GM23338 (cell line): ENCODE measurements around the gene PLA2R1. TPM values are rescaled to one million over a fixed set of nuclear protein-coding genes. Genes with fewer than 3 reads are reported as not detected.

ENCODE experiments used
- ATAC-seq: fragments of 200-7000 bp; cut with Tn5 transposase; 3 replicates; pipeline ENCODE4 v1.9.1; 2020
- DNase-seq: peaks from one replicate; pipeline ENCODE4 v3.0.0-alpha.2; 2015; ENCODE audit warnings: low spot score
- H2AFZ ChIP-seq: fragments of 200-600 bp; sonication (generic); 2 replicates; pipeline ENCODE4 v1.8.0; 2016; ENCODE audit warnings: antibody characterized with exemption, mild to moderate bottlenecking, moderate library complexity
- H3F3A ChIP-seq: fragments of 200-600 bp; sonication (generic); replicated peaks from 2 replicates; pipeline ENCODE4 v1.8.0; 2017; ENCODE audit warnings: antibody characterized with exemption, mixed run types, low read depth
- H3K27ac ChIP-seq: fragments of 200-600 bp; sonication (generic); 2 replicates; pipeline ENCODE4 v1.6.1; 2016; ENCODE audit warnings: low read depth
- H3K27me3 ChIP-seq: fragments of 200-600 bp; sonication (generic); 2 replicates; pipeline ENCODE4 v1.8.0; 2016; ENCODE audit warnings: mild to moderate bottlenecking, mixed run types, moderate library complexity; ENCODE audit not compliant: insufficient read depth
- H3K36me3 ChIP-seq: fragments of 200-600 bp; sonication (generic); 2 replicates; pipeline ENCODE4 v1.8.0; 2016; ENCODE audit warnings: mild to moderate bottlenecking; ENCODE audit not compliant: insufficient read depth
- H3K4me1 ChIP-seq: fragments of 200-600 bp; sonication (generic); 2 replicates; pipeline ENCODE4 v1.8.0; 2016; ENCODE audit warnings: mild to moderate bottlenecking, moderate library complexity; ENCODE audit not compliant: insufficient read depth
- H3K4me2 ChIP-seq: fragments of 200-600 bp; sonication (generic); 2 replicates; pipeline ENCODE4 v1.7.1; 2017; ENCODE audit warnings: mixed run types
- H3K4me3 ChIP-seq: fragments of 200-600 bp; sonication (generic); 2 replicates; pipeline ENCODE4 v1.6.1; 2016; ENCODE audit warnings: mixed run types
- H3K79me2 ChIP-seq: fragments of 200-600 bp; sonication (generic); replicated peaks from 2 replicates; pipeline ENCODE4 v1.8.0; 2017; ENCODE audit warnings: mild to moderate bottlenecking; ENCODE audit not compliant: insufficient read depth
- H3K9me2 ChIP-seq: fragments of 200-600 bp; sonication (generic); 2 replicates; pipeline ENCODE4 v1.8.0; 2017; ENCODE audit not compliant: insufficient read depth
- H4K20me1 ChIP-seq: fragments of 200-600 bp; sonication (generic); replicated peaks from 2 replicates; pipeline ENCODE4 v1.8.0; 2017; ENCODE audit warnings: mild to moderate bottlenecking; ENCODE audit not compliant: insufficient read depth
- H3K27ac Mint-ChIP-seq: 2 replicates; pipeline ENCODE4 v1.8.0; 2020; ENCODE audit warnings: inconsistent platforms, mild to moderate bottlenecking, moderate library complexity, mixed read lengths
- H3K27me3 Mint-ChIP-seq: 3 replicates; pipeline ENCODE4 v1.8.0; 2022; ENCODE audit warnings: low read depth, mild to moderate bottlenecking, moderate library complexity, mixed read lengths, inconsistent platforms; ENCODE audit not compliant: insufficient read depth, poor library complexity
- H3K36me3 Mint-ChIP-seq: 3 replicates; pipeline ENCODE4 v1.8.0; 2021; ENCODE audit warnings: low read depth, mild to moderate bottlenecking, inconsistent platforms, moderate library complexity, mixed read lengths
- H3K4me1 Mint-ChIP-seq: 3 replicates; pipeline ENCODE4 v1.8.0; 2020; ENCODE audit warnings: mild to moderate bottlenecking, inconsistent platforms, mixed read lengths
- H3K4me3 Mint-ChIP-seq: 3 replicates; pipeline ENCODE4 v1.8.0; 2021; ENCODE audit warnings: moderate library complexity, mild to moderate bottlenecking, inconsistent platforms, mixed read lengths
- H3K9me3 Mint-ChIP-seq: 3 replicates; pipeline ENCODE4 v1.8.0; 2020; ENCODE audit warnings: moderate library complexity, mild to moderate bottlenecking, inconsistent platforms, mixed read lengths
- CREB1 ChIP-seq: fragments of 250-450 bp; sonication (Bioruptor Pico); IDR thresholded peaks from 2 replicates; pipeline ENCODE4 v1.5.0; 2020; ENCODE audit warnings: low read depth, mild to moderate bottlenecking, moderate library complexity
- EZH2 ChIP-seq: fragments of 200-600 bp; sonication (generic); IDR thresholded peaks from one replicate; pipeline ENCODE4 v1.8.0; 2017; ENCODE audit warnings: antibody characterized with exemption, mild to moderate bottlenecking, low read depth; ENCODE audit not compliant: unreplicated experiment
- EZH2phosphoT487 ChIP-seq: fragments of 200-600 bp; sonication (generic); IDR thresholded peaks from one replicate; pipeline ENCODE4 v1.8.1; 2018; ENCODE audit warnings: antibody characterized with exemption; ENCODE audit not compliant: unreplicated experiment
- NANOG ChIP-seq: IDR thresholded peaks from 2 replicates; pipeline ENCODE4 v1.6.1; 2016; ENCODE audit warnings: antibody characterized with exemption, borderline replicate concordance
- POLR2AphosphoS5 ChIP-seq: IDR thresholded peaks from 2 replicates; pipeline ENCODE4 v1.6.1; 2016; ENCODE audit warnings: antibody characterized with exemption, low read depth
- ZNF114 ChIP-seq: fragments of 250-450 bp; sonication (Bioruptor Pico); IDR thresholded peaks from 2 replicates; pipeline ENCODE4 v1.5.0; 2020; ENCODE audit warnings: mild to moderate bottlenecking, moderate library complexity
- ZNF462 ChIP-seq: fragments of 250-450 bp; sonication (Bioruptor Pico); IDR thresholded peaks from 2 replicates; pipeline ENCODE4 v1.5.0; 2020; ENCODE audit warnings: mild to moderate bottlenecking, moderate library complexity
- polyA plus RNA-seq: library from polyadenylated mRNA; unstranded; fragments of >200 nt; fragmentation: Nextera tagmentation; extraction: Ambion mirVana; gene quantifications from 2 replicates; pipeline ENCODE4 v1.2.1, GENCODE V29; 2016
- total RNA-seq: library from RNA; depleted of rRNA; stranded (reverse); fragments of >200 nt; shearing (Covaris generic); gene quantifications from 2 replicates; pipeline ENCODE4 v1.2.3, GENCODE V29; 2014
- TF ChIP-seq, protein P1 (sequence below): IDR thresholded peaks from one replicate; pipeline ENCODE4 v1.6.1; 2018; ENCODE audit warnings: antibody characterized with exemption; ENCODE audit not compliant: unreplicated experiment
- TF ChIP-seq, protein P2 (sequence below): IDR thresholded peaks from 2 replicates; pipeline ENCODE4 v1.6.1; 2016; ENCODE audit warnings: antibody characterized with exemption

Gene PLA2R1
- total and polyA plus RNA-seq, 2 experiments from 2014 or later: 0.57 to 1.2 TPM

GRCh38 chr2:159996792-159997546, 65.4 kb downstream of the PLA2R1 start (continued):
- TF ChIP-seq, protein P1, sequence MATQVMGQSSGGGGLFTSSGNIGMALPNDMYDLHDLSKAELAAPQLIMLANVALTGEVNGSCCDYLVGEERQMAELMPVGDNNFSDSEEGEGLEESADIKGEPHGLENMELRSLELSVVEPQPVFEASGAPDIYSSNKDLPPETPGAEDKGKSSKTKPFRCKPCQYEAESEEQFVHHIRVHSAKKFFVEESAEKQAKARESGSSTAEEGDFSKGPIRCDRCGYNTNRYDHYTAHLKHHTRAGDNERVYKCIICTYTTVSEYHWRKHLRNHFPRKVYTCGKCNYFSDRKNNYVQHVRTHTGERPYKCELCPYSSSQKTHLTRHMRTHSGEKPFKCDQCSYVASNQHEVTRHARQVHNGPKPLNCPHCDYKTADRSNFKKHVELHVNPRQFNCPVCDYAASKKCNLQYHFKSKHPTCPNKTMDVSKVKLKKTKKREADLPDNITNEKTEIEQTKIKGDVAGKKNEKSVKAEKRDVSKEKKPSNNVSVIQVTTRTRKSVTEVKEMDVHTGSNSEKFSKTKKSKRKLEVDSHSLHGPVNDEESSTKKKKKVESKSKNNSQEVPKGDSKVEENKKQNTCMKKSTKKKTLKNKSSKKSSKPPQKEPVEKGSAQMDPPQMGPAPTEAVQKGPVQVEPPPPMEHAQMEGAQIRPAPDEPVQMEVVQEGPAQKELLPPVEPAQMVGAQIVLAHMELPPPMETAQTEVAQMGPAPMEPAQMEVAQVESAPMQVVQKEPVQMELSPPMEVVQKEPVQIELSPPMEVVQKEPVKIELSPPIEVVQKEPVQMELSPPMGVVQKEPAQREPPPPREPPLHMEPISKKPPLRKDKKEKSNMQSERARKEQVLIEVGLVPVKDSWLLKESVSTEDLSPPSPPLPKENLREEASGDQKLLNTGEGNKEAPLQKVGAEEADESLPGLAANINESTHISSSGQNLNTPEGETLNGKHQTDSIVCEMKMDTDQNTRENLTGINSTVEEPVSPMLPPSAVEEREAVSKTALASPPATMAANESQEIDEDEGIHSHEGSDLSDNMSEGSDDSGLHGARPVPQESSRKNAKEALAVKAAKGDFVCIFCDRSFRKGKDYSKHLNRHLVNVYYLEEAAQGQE: no peak
- no peak for TF ChIP-seq ZNF114 (CRISPR knock-in tag)
- no peak for TF ChIP-seq POLR2AphosphoS5
- TF ChIP-seq, protein P2, sequence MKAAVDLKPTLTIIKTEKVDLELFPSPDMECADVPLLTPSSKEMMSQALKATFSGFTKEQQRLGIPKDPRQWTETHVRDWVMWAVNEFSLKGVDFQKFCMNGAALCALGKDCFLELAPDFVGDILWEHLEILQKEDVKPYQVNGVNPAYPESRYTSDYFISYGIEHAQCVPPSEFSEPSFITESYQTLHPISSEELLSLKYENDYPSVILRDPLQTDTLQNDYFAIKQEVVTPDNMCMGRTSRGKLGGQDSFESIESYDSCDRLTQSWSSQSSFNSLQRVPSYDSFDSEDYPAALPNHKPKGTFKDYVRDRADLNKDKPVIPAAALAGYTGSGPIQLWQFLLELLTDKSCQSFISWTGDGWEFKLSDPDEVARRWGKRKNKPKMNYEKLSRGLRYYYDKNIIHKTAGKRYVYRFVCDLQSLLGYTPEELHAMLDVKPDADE: no peak
- no peak for TF ChIP-seq EZH2phosphoT487

DNA sequence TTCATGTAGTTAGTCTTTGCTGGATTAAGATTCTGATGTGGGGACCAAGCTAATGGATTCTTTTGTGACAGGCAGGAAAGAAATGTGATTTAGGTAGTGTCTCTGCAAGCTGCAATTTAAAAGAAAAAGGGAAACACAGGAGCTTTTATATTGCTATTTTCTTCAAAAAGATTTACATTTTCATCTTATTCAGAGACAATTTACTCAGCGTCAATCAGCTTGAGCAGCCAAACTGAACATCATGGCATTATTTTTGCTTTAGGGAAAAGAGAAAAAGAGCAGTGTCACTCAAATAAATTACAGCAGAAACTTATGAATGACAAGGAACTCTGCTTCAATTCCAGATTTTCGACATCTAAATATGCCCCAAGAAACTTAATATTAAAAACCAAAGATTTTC, 67.4 kb downstream of the PLA2R1 start:
- H3K27ac Mint-ChIP-seq: no peak overlapping the region
- no peak for TF ChIP-seq POLR2AphosphoS5
- no peak for TF ChIP-seq NANOG
- no peak for TF ChIP-seq EZH2
- TF ChIP-seq, protein P1: no peak
- TF ChIP-seq ZNF462: no peak
- TF ChIP-seq CREB1: no peak

More for the DNA sequence above, 67.4 kb downstream of the PLA2R1 start:
- H3K4me1 ChIP-seq: peaks cover 6% of the 10 kb centered on the region; the same call in 1 of the 2 replicates
- H3K9me2 ChIP-seq: no peaks in the 10 kb centered on the region
- H4K20me1 ChIP-seq: no peaks in the 10 kb centered on the region
- no peak overlapping the region for H3K4me2 ChIP-seq
- H3K27ac ChIP-seq: no peak overlapping the region
- H3K4me3 Mint-ChIP-seq: no peak overlapping the region
- H2AFZ ChIP-seq: no peak overlapping the region
- DNase-seq (no peak), ATAC-seq (no peak)
- H3K36me3 Mint-ChIP-seq: peaks cover 4% of the 10 kb centered on the region; the same call in 1 of the 3 replicates
- no peaks in the 10 kb centered on the region for H3K27me3 ChIP-seq
- H3K27me3 Mint-ChIP-seq: no peaks in the 10 kb centered on the region
- H3K36me3 ChIP-seq: no peaks in the 10 kb centered on the region
- 0 out of 3 replicates have a peak, but pooled peaks cover 4% of the 10 kb centered on the region for H3K9me3 Mint-ChIP-seq
- H3K4me1 Mint-ChIP-seq: peaks cover 8% of the 10 kb centered on the region; the same call in 2 of the 3 replicates
- H3F3A ChIP-seq: no peaks in the 10 kb centered on the region
- no peaks in the 10 kb centered on the region for H3K79me2 ChIP-seq
- H3K4me3 ChIP-seq: no peak overlapping the region
